Activated T-helper 1 cell treated with anti-CD3 and anti-CD28 coated beads, Interleukin-12 subunit alpha, Interleukin-12 subunit beta, Interleukin-2, Interleukin-4 antibody, amounts not matched to agents 30 ng/mL and 10 ng/mL and 1 ng/mL, durations not matched to agents 14 hours and 24 hours and 36 hours (primary cell): ENCODE measurements around the gene PRDM11. TPM values are rescaled to one million over a fixed set of nuclear protein-coding genes. Genes with fewer than 3 reads are reported as not detected.

ENCODE experiments used
- DNase-seq: peaks from one replicate; pipeline ENCODE4 v3.0.0; 2021; ENCODE audit warnings: low spot score
- H3K27ac Mint-ChIP-seq: one replicate; pipeline ENCODE4 v1.8.0; 2021; ENCODE audit warnings: mild to moderate bottlenecking, mixed read lengths
- H3K27me3 Mint-ChIP-seq: one replicate; pipeline ENCODE4 v1.8.0; 2022; ENCODE audit warnings: mild to moderate bottlenecking, moderate library complexity, mixed read lengths; ENCODE audit not compliant: insufficient read depth
- H3K36me3 Mint-ChIP-seq: one replicate; pipeline ENCODE4 v1.8.0; 2021; ENCODE audit warnings: low read depth, mixed read lengths
- H3K4me1 Mint-ChIP-seq: one replicate; pipeline ENCODE4 v1.8.0; 2021; ENCODE audit warnings: low read depth, mixed read lengths
- H3K4me3 Mint-ChIP-seq: one replicate; pipeline ENCODE4 v1.8.0; 2021; ENCODE audit warnings: mild to moderate bottlenecking, moderate library complexity, mixed read lengths
- H3K9me3 Mint-ChIP-seq: one replicate; pipeline ENCODE4 v1.8.0; 2021; ENCODE audit warnings: mixed read lengths
- intact Hi-C: fragments of 100-400 bp; cut with micrococcal nuclease; formaldehyde crosslinking; loops from one replicate; pipeline ENCODE4 v1.15.1; 2024
- total RNA-seq: library from RNA; stranded (reverse); gene quantifications from 2 replicates; pipeline ENCODE4 v1.2.3, GENCODE V29; 2022

The PRDM11 gene
- total RNA-seq = 1.3 and 2.2 TPM in 2 replicates

DNA sequence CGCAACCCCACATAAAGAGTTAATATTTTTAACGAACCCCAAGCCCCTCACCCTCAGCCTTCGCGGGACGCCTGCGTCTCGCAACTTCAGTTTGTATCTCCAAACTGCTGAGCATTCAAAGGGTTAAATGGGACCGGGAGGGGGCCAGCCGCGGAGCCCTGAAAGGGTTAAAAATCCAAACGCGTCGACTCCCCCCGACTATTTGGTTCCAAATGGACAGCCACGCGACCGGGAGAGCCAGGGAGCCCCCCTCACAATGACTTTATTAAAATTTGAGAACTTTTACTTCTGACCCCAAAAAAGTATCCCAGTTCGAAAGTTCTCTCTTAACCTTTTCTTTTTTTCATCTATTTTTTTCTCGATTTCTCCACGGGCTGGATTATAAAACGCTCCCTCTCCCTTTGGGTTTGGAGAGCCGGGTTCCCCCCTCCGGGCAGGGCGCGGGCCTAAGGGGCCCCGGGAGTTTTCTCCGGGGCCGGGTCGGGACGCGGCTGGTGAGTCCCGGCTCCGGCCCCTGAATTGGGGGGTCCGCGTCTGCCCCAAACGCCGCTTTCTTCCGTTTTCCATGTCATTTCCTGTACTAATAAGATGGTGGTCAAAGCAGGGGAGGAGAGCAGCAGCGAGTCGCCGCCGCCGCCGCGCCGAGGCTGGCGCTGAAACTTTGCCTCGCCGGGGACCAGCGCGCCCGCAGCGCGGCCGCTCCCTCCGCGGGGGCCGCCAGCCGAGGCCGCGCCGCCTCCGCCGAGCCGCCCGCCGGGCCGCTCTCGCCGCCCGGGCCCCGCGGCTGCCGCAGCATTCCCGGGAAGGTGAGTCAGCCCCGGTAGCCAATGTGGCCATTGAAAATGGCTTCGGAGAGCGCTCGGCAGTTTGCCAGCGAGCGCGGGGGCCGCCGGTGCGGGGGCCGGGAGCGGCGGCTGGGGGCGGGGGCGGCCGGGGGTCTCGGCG, at the start of gene PRDM11:
Gene PRDM11 (plus strand): TSS at position 568 of the 945 bp plus-strand sequence. CDS start 35,128 bp downstream, outside the sequence.
- H3K27me3 Mint-ChIP-seq = peaks cover 38% of the 10 kb centered on the region
- peaks cover 12% of the 10 kb centered on the region for H3K9me3 Mint-ChIP-seq
- peaks cover 21% of the 10 kb centered on the region for H3K4me1 Mint-ChIP-seq
- H3K4me3 Mint-ChIP-seq = peak within 1 kb of the TSS; percentile 81
- H3K36me3 Mint-ChIP-seq = no peaks in the 10 kb centered on the region
- intact Hi-C loops = loop anchor here (1.0 to 10.0 kb wide), 5 partner anchors 209 to 1466 kb away; partner anchors contain the start of genes CD82, HSD17B12 and PHF21A
- peak; percentile 22 for DNase-seq
- peak within 1 kb of the TSS; percentile 83 for H3K27ac Mint-ChIP-seq

GRCh38 chr11:45097721-45098493, 48.5 kb upstream of the PRDM11 start:
- H3K27ac Mint-ChIP-seq = no peak overlapping the region
- peaks cover 33% of the 10 kb centered on the region for H3K4me1 Mint-ChIP-seq
- H3K36me3 Mint-ChIP-seq = no peaks in the 10 kb centered on the region
- intact Hi-C loops = no loop called here
- DNase-seq = no peak
- no peak overlapping the region for H3K4me3 Mint-ChIP-seq
- peaks cover 34% of the 10 kb centered on the region for H3K27me3 Mint-ChIP-seq
- H3K9me3 Mint-ChIP-seq = no peaks in the 10 kb centered on the region

DNA sequence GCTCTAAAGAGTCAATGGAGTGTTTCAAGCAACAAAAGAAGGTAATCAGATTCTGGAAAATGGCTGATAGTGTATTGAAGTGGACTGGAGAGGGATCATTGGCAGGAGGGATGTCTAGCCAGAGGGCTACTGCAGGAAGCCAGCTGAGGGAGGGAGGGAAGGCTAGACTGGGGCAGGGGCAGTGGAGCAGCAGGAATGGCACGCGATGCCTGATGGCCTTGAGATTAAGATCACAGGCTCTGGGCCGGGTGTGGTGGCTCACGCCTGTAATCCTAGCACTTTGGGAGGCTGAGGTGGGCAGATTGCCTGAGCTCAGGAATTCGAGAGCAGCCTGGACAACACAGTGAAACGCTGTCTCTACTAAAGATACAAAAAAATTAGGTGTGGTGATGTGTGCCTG, 47.5 kb upstream of the PRDM11 start:
- Mint-ChIP-seq H3K27ac (no peak overlapping the region), H3K4me3 (no peak overlapping the region), H3K36me3 (no peaks in the 10 kb centered on the region), H3K27me3 (peaks cover 33% of the 10 kb centered on the region), H3K9me3 (no peaks in the 10 kb centered on the region), H3K4me1 (peaks cover 27% of the 10 kb centered on the region)
- no peak for DNase-seq
- intact Hi-C loops = no loop called here

GRCh38 chr11:45100339-45100738, 46.1 kb upstream of the PRDM11 start:
- DNase-seq = no peak
- Mint-ChIP-seq H3K27ac (no peak overlapping the region), H3K36me3 (no peaks in the 10 kb centered on the region), H3K9me3 (no peaks in the 10 kb centered on the region), H3K4me3 (no peak overlapping the region), H3K4me1 (peaks cover 26% of the 10 kb centered on the region), H3K27me3 (peaks cover 30% of the 10 kb centered on the region)
- intact Hi-C loops = loop anchor here (5.0 kb wide), 2 partner anchors 373 to 533 kb away; partner anchors contain the start of genes CD82 and TSPAN18

DNA sequence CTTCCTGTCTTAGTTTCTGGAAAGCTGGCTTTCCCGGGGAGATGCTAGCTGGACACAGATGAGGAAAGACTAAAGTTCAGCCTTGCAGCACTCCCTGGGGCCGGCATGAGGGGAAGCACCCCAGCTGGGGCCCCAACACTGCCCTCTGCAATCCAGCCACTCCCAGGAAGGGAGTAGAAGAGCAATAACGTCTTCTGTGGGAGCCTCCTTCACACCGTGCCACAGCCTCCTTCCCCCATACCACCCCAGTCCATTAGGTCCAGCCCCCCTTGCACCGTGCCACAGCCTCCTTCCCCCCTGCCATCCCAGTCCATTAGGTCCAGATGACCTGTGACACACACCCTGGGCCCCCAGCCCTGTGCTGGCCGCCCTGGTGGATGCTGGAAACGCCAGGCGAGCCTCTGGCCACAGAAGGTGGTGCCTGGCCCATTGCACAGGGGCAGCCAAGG, 44.1 kb upstream of the PRDM11 start:
- no peak for DNase-seq
- intact Hi-C loops = loop anchor here (2.0 to 5.0 kb wide), 3 partner anchors 240 to 535 kb away; partner anchors contain the start of genes CD82 and TSPAN18
- Mint-ChIP-seq H3K4me1 (peaks cover 26% of the 10 kb centered on the region), H3K9me3 (no peaks in the 10 kb centered on the region), H3K36me3 (no peaks in the 10 kb centered on the region), H3K4me3 (no peak overlapping the region), H3K27ac (no peak overlapping the region), H3K27me3 (peaks cover 21% of the 10 kb centered on the region)

DNA sequence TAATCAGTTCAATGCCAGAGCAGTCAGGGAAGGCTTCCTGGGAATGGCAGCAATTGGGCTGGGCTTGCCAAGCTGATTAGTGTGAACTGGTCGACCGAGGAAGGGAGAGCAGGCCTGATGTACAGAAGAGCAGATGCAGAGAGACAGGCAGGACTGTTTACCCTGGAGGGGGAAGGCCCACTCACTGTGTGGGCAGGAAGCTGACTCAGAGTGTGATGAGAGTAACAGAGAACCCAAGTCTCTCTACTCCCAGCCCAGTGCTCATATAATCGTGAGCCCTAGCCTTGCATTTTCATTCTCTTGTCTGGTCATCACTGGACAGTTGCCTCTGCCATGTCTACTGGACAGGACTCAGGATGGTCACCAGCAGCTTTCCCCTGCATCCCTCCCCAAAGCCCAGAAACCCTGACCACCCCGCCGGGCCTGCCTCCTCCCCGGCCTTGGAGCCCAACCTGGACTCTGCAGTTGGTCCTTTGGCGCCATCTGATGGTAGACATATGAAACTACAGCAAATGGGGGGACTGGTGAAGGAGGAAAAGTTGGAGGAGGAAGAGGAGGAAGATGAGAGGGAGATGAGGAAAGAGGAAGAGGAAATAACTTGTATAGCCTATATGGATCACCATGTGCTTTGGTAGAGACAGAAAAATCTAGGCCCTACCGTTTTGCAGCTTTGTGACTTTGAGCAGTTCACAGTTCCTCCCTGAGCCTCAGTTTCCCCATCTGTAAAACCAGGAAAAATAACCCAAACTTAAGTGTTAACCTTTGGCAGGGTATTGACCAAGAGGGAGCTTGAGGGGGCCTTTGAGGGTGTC, 43.4 kb upstream of the PRDM11 start:
- Mint-ChIP-seq H3K27ac (peak overlapping the region; percentile 0), H3K36me3 (no peaks in the 10 kb centered on the region)

GRCh38 chr11:45104006-45104789, 42.2 kb upstream of the PRDM11 start:
- no peak for DNase-seq
- H3K4me1 Mint-ChIP-seq = peaks cover 26% of the 10 kb centered on the region
- intact Hi-C loops = loop anchor here (5.0 kb wide), 2 partner anchors 377 to 537 kb away; partner anchors contain the start of genes CD82 and TSPAN18
- H3K4me3 Mint-ChIP-seq = no peak overlapping the region
- H3K27ac Mint-ChIP-seq = no peak overlapping the region
- H3K36me3 Mint-ChIP-seq = no peaks in the 10 kb centered on the region
- peaks cover 19% of the 10 kb centered on the region for H3K27me3 Mint-ChIP-seq
- no peaks in the 10 kb centered on the region for H3K9me3 Mint-ChIP-seq

More for the DNA sequence above, 43.4 kb upstream of the PRDM11 start:
- intact Hi-C loops = loop anchor here (1.0 to 5.0 kb wide), 5 partner anchors 153 to 536 kb away; partner anchors contain the start of genes CD82, TP53I11 and TSPAN18
- Mint-ChIP-seq H3K27me3 (peaks cover 21% of the 10 kb centered on the region), H3K4me3 (peak overlapping the region; percentile 65), H3K4me1 (peaks cover 26% of the 10 kb centered on the region), H3K9me3 (no peaks in the 10 kb centered on the region)
- DNase-seq = peak; percentile 55

DNA sequence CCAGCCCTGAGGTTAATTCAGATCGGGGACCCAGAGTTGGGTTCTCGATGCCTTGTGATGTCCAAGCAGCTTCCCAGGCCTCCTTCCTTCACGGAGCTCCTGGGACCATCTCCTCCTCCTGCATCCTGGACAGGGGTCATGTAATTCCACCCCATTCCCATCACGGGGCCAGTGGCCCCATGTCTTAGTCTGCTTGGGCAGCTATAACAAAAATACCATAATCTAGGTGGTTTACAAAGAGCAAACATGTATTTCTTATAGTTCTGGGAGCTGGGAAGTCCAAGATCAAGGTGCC, 41.7 kb upstream of the PRDM11 start:
- Mint-ChIP-seq H3K4me1 (peaks cover 26% of the 10 kb centered on the region), H3K27ac (no peak overlapping the region), H3K4me3 (no peak overlapping the region), H3K27me3 (peaks cover 18% of the 10 kb centered on the region), H3K36me3 (no peaks in the 10 kb centered on the region), H3K9me3 (no peaks in the 10 kb centered on the region)
- no peak for DNase-seq
- intact Hi-C loops = loop anchor here (1.0 to 5.0 kb wide), 3 partner anchors 177 to 537 kb away; partner anchors contain the start of genes CD82 and TSPAN18

GRCh38 chr11:45105233-45105983, 41.0 kb upstream of the PRDM11 start:
- no peak overlapping the region for H3K27ac Mint-ChIP-seq
- H3K4me3 Mint-ChIP-seq = no peak overlapping the region
- no peaks in the 10 kb centered on the region for H3K9me3 Mint-ChIP-seq
- H3K27me3 Mint-ChIP-seq = peaks cover 12% of the 10 kb centered on the region
- no peaks in the 10 kb centered on the region for H3K36me3 Mint-ChIP-seq
- peaks cover 24% of the 10 kb centered on the region for H3K4me1 Mint-ChIP-seq
- DNase-seq = peak; percentile 31
- intact Hi-C loops = loop anchor here (1.0 kb wide), 1 partner anchor 178 kb away; no protein-coding TSS in a partner anchor

DNA sequence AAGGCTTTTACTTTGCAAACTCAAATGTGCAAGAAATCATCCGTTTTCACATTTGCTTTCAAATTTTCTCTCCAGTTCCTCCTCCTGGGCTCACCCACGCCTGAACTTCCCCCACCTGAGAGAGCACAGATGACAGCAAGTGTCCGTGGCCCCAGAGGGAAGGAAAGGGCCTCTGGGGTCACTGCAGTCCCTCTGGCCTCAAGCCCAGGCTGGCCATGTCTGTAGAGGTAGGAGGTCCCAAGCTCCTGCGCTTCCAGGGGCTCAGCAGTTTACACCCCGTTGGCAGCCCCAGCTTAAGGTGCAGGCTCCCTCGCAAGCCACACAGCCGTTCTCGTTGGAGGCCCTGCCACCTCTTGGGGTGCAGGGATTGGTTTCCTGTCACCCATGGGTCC, 40.5 kb upstream of the PRDM11 start:
- peaks cover 7% of the 10 kb centered on the region for H3K27me3 Mint-ChIP-seq
- no peak for DNase-seq
- peaks cover 18% of the 10 kb centered on the region for H3K4me1 Mint-ChIP-seq
- H3K4me3 Mint-ChIP-seq = no peak overlapping the region
- intact Hi-C loops = loop anchor here (1.0 kb wide), 1 partner anchor 179 kb away; no protein-coding TSS in a partner anchor
- H3K27ac Mint-ChIP-seq = no peak overlapping the region
- H3K36me3 Mint-ChIP-seq = no peaks in the 10 kb centered on the region
- H3K9me3 Mint-ChIP-seq = no peaks in the 10 kb centered on the region

DNA sequence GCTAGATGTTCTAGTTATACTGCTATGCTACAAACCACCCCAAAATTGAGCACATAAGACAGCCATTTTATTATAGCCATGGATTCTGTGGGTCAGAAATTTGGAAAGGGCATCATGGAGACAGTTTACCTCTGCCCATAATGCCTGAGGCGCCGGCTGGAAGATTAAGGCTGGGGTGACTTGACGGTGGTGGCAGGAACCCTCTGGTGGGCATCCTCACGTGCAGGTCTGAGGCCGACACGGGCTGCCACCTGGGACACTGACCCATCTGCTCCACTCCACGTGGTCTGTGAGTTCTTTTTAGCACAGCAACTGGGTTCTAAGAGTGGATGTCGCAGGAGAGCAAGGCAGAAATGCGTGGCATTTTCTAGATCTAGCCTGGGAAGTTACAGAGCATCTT, 40.0 kb upstream of the PRDM11 start:
- Mint-ChIP-seq H3K27me3 (peaks cover 6% of the 10 kb centered on the region), H3K27ac (no peak overlapping the region), H3K4me3 (no peak overlapping the region), H3K9me3 (no peaks in the 10 kb centered on the region), H3K4me1 (peaks cover 13% of the 10 kb centered on the region), H3K36me3 (no peaks in the 10 kb centered on the region)
- no peak for DNase-seq
- intact Hi-C loops = no loop called here
